DOHH2 (cell line): ENCODE data around the gene INTS3.

Experiments used
- CTCF ChIP-seq: fragments of 200-600 bp; sonication (generic); IDR thresholded peaks from one replicate; pipeline ENCODE4 v1.5.1; 2014; ENCODE audit warnings: antibody characterized with exemption, mild to moderate bottlenecking, low read depth, low read length; ENCODE audit not compliant: poor library complexity, severe bottlenecking
- EZH2phosphoT487 ChIP-seq: fragments of 200-600 bp; sonication (generic); IDR thresholded peaks from 2 replicates; pipeline ENCODE4 v1.6.1; 2017; ENCODE audit warnings: borderline replicate concordance, mild to moderate bottlenecking, antibody characterized with exemption, low read length, moderate library complexity, mixed read lengths

- TF ChIP-seq CTCF, result no peak
- no peak for TF ChIP-seq EZH2phosphoT487
Observed at GRCh38 chr1:153791648-153792253, 63.9 kb downstream of the INTS3 start.
